Limb (tissue), 2 donors: ENCODE data around the gene TIMP2.
"Not testable (repeated sequence)": the region's sequence is repeated elsewhere in the genome, so short reads cannot be mapped to it uniquely, and the experiment has no call there.

Source experiments
- DNase-seq, 2 donors: peaks; one replicate each; pipeline ENCODE4 v3.0.0-alpha.2; 2016; ENCODE audit errors: extremely low spot score in 2 of 2

The TIMP2 gene

DNA sequence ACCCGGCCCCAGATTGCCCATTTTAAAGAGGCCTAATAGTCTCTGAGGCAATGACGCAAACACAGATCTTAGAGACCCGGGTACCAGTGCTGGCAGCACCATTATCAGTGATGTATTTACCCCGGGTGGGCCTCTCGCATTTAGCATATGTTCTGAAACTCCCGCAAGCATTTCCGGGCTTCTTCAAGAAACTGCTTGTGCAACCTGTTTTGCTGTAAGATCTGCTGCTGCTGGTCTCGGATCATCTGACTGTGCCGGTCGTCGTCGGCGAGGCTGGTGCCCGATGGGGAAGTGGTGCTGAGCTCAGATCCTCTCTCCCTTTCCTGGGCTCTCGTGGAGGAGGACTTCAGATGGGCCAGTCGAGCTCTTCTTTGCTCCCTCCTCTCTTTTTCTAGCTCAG lies 34.7 kb downstream of the TIMP2 start:
- no peak for DNase-seq

DNA sequence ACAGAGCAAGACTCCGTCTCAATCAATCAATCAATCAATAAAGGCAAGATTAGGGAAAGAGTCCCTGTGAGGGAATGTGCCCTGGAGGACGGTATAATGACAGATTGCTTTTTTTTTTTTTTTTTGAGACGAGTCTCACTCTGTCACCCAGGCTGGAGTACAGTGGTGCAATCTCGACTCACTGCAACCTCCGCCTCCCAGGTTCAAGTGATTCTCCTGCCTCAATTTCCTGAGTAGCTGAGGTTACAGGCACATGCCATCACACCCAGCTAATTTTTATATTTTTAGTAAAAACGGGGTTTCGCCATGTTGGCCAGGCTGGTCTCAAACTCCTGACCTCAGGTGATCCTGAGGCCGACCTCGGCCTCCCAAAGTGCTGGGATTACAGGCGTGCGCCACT lies 35.1 kb downstream of the TIMP2 start:
- DNase-seq: not testable (repeated sequence)

DNA sequence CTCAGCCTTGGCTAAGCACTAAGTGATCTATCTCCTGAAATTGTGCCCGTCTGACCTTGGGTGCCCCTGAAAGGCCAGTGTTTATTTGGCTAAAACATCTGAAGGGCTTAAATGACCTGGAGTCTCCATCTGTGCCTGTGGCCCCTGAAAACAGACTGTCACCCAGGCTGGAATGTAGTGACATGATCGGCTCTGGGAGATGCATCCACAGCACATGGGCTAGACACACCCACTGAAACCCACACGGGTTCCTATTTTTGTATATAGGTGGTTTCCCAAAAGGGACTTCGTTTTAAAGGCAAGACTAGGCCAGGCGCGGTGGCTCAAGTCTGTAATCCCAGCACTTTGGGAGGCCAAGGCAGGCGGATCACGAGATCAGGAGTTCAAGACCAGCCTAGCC lies 35.7 kb downstream of the TIMP2 start:
- no peak for DNase-seq

DNA sequence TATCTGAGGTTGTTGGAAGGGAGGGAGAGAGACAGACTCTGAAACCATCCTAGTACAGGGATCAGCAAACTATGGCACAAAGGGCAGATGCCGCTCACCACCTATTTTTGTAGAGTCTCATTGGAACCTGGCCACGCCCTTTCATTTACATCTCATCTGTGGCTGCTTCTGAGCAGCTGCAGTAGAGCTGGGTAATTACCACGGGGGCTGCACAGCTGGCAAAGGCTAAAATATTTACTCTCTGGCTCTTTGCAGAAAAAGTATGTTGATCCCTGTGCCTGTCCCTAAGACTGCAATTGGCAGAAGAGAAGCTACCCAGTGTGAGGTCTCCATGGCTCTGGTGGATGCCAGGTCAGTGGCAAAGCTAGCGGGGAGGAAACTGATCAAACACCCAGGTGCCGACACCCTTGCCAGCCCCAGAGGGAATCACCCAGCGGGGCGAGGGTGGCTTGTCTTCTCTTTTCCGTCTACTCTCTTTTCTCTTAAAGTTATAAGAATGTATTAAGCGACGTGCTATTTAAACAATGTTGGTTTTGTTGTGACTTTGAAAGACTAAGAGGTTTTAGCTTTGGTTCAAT lies 36.2 kb downstream of the TIMP2 start:
- DNase-seq: no peak

DNA sequence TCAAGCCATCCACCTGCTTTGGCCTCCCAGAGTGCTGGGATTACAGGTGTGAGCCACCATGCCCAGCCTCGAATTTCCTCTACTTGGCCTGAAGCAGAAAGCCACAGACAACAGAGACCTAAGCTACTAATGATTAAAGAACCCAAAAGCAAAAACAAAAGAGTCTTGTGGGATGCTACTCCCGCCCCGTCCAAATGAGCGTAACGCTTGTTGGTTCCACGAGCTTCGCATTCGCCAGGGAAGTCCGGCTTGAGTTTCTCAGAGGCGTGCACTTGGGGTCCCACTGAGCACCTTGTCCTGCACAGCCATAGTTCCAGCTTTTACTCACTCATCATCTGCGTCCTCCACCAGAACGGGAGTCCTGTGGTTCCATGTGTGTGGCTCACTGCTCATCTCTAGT lies 38.2 kb downstream of the TIMP2 start:
- no peak for DNase-seq

DNA sequence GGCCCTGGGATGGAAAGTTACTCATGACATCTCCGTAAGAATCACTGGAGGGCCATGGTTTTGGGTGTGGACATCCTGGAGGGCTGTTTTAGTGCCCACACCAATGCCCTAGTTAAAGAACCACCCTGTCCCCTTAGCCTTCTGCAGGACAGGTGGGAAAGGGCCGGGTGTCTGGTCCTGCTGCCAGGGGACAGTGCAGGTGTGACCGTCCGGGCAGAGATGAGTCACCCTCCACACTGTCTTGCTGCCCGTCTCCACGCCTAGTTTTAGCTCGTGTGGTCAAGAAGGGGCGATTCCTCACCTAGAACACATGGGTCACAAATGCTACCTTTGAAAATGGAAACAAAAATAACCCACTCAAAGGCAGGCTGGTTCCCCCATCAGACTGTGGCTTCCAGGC lies 39.2 kb downstream of the TIMP2 start:
- DNase-seq: no peak

DNA sequence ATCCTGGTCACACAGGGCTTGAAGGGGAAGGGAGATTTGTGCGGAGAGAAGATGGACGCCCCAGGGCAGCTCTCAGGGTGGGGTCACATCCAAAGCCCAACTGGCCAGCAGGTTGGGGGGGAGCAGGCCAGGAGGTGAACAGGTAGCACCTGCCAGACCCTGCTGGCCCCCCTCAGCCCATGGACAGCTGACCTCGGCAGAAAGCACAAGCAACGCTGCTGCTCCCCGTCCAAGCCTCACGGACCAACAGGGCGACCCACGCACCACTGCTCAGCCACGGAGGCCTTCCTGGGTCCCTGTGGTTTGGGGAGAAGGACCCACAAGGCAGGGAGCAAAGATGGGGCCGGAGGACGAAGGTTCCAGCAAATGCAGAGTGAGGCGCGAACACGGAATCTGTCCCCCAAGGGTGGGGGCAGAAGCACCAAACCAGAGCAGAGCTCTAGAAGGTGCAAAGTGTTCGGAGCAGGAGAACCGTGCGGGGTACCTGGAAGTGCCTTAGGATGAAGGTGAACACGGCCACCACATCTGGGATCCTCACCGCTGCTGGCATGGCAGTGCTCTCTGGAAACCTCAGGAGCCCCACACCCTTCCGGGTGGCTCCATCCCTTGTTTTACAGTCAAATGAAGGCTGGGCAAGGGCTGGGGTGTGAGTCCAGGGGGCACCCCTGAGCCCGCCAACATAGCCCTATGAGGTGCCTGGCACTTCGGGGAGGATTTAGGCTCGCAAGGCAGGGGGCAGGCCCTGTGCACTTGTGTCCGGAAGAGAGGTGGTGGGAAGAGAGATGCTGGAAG lies 40.1 kb downstream of the TIMP2 start:
- no peak for DNase-seq

DNA sequence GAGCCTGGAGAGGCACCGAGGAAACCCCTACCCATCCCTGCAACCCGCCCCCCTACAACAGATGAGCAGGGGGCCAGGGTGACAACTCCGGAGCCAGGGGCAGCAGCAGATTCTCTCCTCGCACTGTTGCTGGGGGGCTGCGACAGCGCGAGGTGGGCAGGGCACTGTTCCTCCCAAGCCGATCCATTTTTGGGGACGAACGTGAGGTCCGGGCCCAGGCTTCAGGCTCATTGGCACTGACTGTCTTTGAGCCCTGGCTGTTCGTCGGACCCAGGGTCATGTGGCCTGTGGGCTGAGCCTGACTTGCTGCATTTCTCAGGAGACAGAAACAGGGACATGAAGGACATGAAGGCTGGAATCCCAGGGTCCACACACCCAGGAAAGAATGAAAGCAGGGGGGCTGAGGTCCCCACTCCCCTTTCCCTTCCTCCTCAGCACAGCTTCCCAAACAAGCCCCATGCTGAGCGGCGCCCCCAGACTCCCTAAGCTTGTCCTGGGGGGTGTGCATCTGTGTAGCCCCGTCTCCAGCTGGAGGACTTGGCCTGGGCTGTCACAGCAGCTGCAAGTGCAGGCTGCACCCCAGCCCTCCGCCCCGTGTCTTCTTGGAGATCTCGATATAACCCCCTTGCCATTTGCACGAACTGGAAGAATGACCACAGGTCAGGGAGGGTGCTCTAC lies 40.9 kb downstream of the TIMP2 start:
- DNase-seq: no peak

DNA sequence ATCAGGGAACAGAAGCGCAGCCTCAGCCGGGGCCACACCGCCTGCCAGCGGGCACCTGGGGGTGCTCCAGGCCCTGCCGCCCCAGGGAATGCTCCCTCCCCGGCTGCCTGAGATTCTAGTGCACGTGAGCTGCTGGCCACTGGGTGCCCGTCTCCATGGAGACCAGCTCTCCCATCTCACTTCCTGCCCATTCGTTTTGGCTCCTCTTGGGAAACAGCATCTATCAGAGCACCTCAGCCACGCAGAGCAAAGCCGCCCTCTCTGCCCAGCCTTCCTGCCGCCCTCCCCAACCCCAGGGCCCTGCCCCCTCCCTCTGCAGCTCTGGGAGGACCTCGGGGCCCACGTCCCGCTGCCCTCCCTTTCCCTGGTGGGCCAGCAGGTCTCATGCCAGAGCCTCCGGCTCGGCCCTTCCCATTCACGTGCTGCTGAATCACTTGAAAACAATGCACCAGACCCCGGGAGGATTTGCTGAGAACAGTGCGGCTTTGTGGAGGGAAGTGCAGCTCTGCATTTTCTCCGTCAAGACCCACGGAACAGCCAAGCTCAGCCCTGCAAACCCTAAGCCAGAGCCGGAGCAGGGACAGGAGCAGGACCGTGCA lies 41.6 kb downstream of the TIMP2 start:
- peak; percentile 77 to 78 for DNase-seq

DNA sequence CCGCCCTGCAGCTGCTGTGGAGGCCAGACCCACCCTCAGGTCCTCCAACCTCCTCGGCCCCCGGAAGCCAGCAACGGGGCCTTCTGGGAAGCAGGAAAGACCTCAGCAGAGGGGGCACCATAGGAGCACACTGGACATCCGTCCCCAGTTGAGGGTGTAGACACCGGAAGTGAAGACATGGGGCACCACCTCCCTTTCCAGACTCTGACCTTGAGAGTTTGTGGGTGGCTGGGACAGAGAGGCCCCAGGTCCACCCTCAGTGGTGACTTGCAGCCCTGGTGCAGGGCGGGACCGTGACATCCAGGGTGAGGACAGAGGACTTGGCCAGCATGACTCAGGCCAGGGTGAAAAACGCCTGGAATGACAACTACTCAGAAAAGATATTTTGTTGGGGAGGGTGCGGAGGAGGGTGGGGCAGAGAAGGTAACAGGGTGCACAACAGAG lies 42.1 kb downstream of the TIMP2 start:
- DNase-seq: no peak

DNA sequence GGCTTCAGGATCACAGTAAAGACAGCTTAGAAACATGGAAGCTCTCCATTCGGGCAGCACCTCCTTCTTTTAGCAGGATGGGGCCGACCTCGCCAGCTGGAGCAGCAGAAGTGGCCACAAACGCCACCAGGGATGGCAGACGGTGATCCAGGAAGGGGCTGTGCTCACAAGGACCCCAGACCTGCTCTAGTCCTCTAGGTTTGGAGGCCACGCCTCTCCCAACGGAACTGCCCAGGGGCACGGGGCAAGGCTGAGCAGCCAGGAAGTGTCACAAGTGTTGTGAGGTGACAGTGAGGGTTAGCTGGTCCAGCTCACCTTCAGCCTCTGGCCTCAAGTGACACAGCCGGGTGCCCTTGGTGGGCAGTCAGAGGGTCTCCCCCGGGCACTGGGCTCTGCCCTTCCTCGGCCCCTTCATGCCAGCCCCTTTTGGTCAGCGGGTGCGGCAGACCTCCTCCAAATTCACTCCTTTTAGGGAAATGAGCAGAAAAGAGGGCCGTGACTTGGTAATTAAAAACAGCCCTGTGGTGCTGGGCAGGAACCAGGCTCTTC lies 42.6 kb downstream of the TIMP2 start:
- DNase-seq: no peak

DNA sequence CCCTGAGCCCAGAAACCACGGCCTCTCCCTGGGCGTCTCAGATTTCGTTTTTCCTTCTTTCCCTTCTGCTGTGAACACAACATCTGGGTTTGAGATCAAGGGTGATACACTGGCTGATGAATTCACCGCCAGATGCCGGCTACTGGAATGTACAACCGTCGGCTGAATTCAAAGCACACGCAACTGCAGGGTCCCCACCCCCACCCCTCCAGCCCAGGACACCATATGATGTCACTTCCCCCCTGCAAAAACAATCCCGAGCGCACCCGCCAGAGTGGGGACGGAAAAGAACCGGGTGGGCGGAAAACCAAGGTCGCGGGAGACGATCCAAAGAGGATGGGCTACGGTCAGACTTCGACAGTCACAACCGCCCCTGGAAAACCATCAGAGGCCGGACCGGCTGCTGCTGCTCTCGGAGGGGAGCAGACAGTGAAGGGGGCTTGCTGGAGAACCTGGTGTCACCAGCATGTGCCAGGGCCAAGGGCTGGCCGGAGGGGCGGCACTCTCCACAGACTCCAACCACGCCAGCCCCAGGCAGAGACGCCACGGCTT lies 45.5 kb downstream of the TIMP2 start:
- DNase-seq: peak; percentile 83 to 94

DNA sequence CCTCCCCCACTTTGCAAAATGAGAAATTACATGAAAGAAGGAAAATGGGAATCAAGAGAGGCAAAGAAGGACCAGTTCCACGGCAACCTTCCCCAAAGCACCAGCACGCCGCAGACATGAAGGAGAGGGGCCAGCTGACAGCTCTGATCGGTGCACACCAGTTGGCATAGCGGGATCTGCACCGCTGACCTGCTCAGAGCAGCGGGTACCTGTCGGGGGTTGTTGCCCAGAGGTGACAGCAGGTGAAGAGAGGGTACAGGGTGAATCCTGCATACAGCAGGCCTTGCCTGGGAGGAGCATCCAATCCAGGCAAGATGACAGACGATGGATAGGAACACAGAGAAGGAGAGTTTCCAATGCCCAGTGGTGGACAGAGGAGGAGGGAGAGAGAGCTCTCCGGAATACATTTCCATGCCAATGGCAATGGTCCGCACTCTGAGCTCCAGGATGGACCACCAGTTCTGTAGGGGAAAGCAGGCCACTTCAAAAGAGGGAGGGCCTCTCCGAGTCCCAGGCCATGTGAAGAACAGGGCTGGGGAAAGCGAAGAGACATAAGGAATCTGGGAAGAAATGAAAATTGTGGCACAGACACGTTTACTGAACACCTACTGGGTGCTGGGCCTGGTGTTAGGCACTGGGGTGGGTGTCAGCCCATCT lies 46.2 kb downstream of the TIMP2 start:
- no peak for DNase-seq

DNA sequence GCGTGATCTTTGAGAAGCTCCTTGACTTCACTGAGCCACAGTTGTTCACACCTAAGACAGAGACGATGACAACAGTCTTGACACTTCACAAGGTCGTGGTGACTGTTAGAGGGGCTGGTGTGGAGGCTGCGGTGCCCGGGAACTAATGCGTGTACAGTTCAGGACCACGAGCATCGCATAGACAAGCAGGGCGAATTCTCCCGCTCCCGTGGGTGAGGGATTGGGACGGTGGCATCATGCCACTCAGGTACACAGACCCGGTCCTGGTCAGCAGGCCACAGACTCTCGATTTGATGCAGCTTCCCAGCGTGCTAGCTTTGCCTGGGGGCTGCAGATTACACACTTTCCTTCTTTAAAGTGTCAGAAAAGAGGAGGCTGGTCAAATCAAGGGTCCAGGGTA lies 46.9 kb downstream of the TIMP2 start:
- no peak for DNase-seq

DNA sequence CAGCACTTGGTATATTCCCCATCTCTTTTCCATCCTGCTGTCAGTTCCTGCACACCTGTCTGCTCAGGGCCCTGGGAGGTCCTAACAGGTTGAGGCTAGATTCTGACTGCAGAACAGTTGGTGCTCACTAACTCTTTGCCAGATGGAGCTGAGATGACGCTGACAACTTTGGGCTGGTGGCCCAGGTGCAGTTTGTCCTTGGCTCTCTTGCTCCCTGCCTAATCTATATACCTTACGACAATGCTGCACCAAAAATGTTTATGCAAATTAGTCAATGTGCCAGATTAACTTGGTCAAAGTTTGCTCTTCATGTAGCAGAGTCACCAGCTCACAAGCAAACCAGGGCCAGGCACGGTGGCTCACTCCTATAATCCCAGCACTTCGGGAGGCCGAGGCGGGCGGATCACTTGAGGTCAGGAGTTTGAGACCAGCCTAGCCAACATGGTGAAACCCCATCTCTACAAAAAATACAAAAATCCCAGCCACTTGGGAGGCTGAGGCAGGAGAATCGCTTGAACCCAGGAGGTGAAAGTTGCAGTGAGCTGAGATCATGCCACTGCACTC lies 48.2 kb downstream of the TIMP2 start:
- DNase-seq: not testable (repeated sequence)

DNA sequence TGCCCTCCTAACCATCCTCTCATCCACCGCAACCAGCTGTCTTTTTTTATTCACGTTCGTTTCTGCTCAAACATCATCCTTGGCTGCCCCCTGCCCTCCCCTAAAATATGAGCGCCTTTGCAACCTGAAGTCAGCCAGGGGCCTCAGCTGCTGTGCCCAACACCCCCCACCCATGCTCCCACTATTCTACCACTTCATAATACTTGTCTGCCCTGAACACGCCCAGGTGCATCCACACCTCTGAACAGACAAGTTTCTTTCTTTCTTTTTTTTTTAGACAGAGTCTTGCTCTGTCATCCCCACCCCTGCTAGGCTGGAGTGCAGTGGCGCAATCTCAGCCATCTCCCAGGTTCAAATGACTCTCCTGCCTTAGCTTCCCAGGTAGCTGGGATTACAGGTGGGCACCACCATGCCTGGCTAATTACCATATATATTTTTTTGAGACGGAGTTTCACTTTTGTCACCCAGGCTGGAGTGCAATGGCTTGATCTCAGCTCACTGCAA lies 49.0 kb downstream of the TIMP2 start:
- no peak for DNase-seq

DNA sequence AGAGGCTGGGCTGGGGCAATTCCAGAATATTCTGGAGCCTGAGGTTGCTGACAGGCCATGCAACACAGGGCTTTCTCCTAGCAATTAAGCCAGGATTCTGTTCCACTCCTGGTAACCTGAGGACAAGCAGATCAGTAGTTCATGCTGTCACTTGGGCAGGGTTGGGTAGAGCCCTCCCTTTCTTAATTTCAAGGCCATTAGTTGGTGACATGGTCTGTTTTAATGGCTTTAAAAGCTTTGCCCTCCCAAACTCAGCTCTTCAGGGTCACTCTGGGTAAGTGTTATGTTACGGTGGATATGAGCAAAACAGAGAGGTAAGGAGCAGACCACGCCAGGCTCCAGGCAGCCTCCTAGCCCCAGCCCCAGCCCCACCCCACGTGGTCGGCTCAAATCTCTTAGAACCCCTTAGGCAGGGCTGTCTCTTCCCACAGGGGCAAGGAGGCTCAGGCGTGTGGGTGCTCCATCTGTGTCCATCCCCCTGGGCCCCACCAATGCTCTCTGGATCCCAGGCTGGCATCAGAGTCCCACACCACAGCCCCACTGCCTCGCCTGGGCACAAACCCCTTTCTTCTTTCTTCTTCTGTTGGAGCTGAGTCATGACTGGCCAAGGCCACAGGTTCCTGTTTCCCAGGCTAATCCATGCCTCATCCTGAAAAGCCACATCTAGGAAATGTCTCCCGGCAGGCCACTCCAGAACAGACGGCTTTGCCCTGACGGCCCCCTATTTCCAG lies 49.7 kb downstream of the TIMP2 start:
- DNase-seq: no peak

DNA sequence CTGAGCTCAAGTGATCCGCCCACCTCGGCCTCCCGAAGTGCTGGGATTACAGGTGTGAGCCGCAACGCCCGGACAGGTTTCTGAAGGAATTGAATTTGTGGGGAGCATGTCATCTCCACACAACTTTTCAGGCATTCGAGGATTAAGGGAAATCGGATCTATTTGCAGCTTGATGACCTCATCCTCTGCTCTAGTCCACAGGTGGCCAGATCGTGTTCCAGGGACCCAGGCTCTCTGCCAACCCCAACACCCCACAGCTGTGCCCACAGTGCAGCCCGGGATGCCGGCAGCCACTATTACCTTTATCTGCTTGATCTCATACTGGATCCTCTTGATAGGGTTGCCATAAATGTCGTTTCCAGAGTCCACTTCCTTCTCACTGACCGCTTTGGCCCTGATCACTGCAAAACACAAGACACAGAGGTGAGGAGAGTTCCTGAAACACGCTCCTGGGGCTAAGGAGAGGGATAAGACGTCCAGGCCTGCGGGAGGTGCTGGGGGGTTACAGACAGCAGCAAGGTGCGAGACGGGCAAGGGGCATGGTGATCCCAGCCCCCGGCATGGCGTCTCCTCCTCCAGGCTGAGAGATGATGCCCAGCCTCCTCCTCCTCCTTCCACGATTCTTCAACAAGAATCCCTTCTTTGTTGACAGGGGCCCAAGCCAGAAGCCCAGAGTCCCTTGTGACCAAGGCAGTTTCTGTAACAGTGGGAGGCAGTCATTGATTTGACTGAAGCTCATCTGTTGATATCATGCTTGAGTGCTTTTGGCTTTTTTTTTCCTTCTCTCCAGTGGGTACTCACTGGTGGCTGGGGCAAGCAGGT lies 51.5 kb downstream of the TIMP2 start:
- peak; percentile 43 to 65 for DNase-seq

DNA sequence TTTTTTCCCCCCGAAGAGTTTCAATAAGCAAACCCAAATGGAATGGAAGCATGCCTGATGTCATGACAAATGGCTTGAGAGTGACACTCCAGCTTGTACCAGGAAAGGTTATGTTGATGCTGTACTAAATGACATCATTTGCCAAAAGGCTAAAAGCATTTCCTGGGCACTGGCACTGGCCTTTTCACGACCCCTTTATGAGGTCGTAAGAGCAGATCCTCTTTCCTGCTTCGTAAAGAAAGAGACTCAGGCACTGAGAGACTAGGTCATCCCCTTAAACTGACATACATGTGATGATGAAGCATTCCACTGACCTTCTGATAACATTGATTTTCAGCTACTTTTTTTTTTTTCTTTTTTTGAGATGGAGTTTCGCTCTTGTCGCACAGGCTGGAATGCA lies 52.7 kb downstream of the TIMP2 start:
- no peak for DNase-seq
